GM18508 (cell line): ENCODE results near the gene CELF4.

Experiments
- ATAC-seq: cut with Tn5 transposase; IDR thresholded peaks from one replicate; pipeline ENCODE4 v1.9.1; 2021; ENCODE audit warnings: moderate number of reproducible peaks; ENCODE audit not compliant: insufficient read depth, unreplicated experiment

The CELF4 gene

GRCh38 chr18:37501136-37501535, 64.5 kb downstream of the CELF4 start:
- no peak for ATAC-seq

- no peak for ATAC-seq
These were observed 65.7 kb downstream of the CELF4 start for GRCh38 chr18:37499913-37500312.

- ATAC-seq: no peak
These were observed 66.6 kb downstream of the CELF4 start for GRCh38 chr18:37499044-37499443.

- no peak for ATAC-seq
These were observed 67.6 kb downstream of the CELF4 start for GRCh38 chr18:37497853-37498518.

GRCh38 chr18:37496568-37496967, 69.0 kb downstream of the CELF4 start:
- ATAC-seq: no peak

GRCh38 chr18:37495354-37495753, 70.2 kb downstream of the CELF4 start:
- ATAC-seq: no peak

- no peak for ATAC-seq
These were observed 71.2 kb downstream of the CELF4 start for GRCh38 chr18:37494406-37494805.

- ATAC-seq: no peak
These were observed 72.2 kb downstream of the CELF4 start for GRCh38 chr18:37493352-37493935.

GRCh38 chr18:37492952-37493351, 72.6 kb downstream of the CELF4 start:
- ATAC-seq: no peak

GRCh38 chr18:37491526-37491925, 74.1 kb downstream of the CELF4 start:
- ATAC-seq: no peak

GRCh38 chr18:37489998-37490397, 75.6 kb downstream of the CELF4 start:
- no peak for ATAC-seq

GRCh38 chr18:37489011-37489410, 76.6 kb downstream of the CELF4 start:
- ATAC-seq: no peak

- ATAC-seq: no peak
These were observed 78.2 kb downstream of the CELF4 start for GRCh38 chr18:37487400-37487867.

GRCh38 chr18:37486848-37487247, 78.8 kb downstream of the CELF4 start:
- ATAC-seq: no peak

- ATAC-seq: no peak
These were observed 80.4 kb downstream of the CELF4 start for GRCh38 chr18:37484983-37485834.

GRCh38 chr18:37483984-37484819, 81.4 kb downstream of the CELF4 start:
- no peak for ATAC-seq

- ATAC-seq: no peak
These were observed 82.2 kb downstream of the CELF4 start for GRCh38 chr18:37483221-37483971.

- no peak for ATAC-seq
These were observed 83.2 kb downstream of the CELF4 start for GRCh38 chr18:37482433-37482832.

GRCh38 chr18:37482002-37482401, 83.6 kb downstream of the CELF4 start:
- no peak for ATAC-seq

- ATAC-seq: no peak
These were observed 84.1 kb downstream of the CELF4 start for GRCh38 chr18:37481491-37481890.
